ENCODE results near the gene CIAPIN1.

Gene CIAPIN1

GRCh38 chr16:57381791-57382534 is 65.2 kb downstream of the CIAPIN1 start:
- FAIRE-seq = no peak

GRCh38 chr16:57380671-57381462 is 66.3 kb downstream of the CIAPIN1 start:
- no peak for FAIRE-seq

- FAIRE-seq = no peak
Measured at GRCh38 chr16:57379579-57379978, 67.6 kb downstream of the CIAPIN1 start.
